ENCODE results near the gene ZIC1. TPM values are rescaled to one million over a fixed set of nuclear protein-coding genes. Genes with fewer than 3 reads are reported as not detected.

ZIC1 gene
- total and polyA plus RNA-seq, 9 of the 15 experiments (the other 6 are each of a cell fraction or from before 2014, with no cell fraction given), result 0.21 to 0.42 TPM; not detected in 7

DNA sequence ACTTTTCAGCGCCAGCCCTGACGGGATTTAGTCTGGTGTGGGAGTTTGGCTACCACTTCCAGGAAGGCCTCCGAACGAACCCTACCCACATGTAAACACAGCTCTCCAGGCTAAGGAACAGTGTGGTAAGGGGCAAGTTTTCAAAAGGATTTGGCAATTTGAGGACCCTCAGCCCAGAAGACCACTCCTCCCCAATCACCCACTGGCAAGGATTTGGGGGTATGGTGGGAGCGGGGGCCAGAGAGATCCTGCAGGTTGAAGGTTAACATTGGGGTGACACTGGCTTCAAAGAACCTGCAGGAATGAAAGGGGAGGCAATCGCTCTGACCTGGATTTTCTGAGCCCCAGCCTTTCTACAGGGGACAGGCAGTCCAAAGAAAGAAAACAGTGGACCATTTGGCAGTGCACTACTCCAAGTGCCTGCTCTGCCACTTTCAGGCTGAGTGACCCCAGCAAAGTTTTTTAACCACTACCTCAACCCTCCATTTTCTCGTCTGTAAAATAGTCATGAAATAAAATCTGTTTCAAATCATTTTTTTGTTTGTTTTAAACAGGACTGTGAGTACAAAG lies 37.3 kb upstream of the ZIC1 start (continued):
- TF ChIP-seq, protein P1, sequence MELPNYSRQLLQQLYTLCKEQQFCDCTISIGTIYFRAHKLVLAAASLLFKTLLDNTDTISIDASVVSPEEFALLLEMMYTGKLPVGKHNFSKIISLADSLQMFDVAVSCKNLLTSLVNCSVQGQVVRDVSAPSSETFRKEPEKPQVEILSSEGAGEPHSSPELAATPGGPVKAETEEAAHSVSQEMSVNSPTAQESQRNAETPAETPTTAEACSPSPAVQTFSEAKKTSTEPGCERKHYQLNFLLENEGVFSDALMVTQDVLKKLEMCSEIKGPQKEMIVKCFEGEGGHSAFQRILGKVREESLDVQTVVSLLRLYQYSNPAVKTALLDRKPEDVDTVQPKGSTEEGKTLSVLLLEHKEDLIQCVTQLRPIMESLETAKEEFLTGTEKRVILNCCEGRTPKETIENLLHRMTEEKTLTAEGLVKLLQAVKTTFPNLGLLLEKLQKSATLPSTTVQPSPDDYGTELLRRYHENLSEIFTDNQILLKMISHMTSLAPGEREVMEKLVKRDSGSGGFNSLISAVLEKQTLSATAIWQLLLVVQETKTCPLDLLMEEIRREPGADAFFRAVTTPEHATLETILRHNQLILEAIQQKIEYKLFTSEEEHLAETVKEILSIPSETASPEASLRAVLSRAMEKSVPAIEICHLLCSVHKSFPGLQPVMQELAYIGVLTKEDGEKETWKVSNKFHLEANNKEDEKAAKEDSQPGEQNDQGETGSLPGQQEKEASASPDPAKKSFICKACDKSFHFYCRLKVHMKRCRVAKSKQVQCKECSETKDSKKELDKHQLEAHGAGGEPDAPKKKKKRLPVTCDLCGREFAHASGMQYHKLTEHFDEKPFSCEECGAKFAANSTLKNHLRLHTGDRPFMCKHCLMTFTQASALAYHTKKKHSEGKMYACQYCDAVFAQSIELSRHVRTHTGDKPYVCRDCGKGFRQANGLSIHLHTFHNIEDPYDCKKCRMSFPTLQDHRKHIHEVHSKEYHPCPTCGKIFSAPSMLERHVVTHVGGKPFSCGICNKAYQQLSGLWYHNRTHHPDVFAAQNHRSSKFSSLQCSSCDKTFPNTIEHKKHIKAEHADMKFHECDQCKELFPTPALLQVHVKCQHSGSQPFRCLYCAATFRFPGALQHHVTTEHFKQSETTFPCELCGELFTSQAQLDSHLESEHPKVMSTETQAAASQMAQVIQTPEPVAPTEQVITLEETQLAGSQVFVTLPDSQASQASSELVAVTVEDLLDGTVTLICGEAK (IDR thresholded peaks at IDR 0.05), result no peak
- TF ChIP-seq, protein P1 (CRISPR knock-in tag; IDR thresholded peaks at IDR 0.05), result no peak
- TF ChIP-seq ZNF589 (CRISPR knock-in tag; IDR thresholded peaks at IDR 0.05; ENCODE audit: low read depth) (no peak), NR2C1 (IDR thresholded peaks at IDR 0.05) (no peak), NR2C1 (tag; IDR thresholded peaks at IDR 0.05) (no peak), SRSF9 (IDR thresholded peaks at IDR 0.05; ENCODE audit: borderline replicate concordance, low read depth, low read length) (no peak), GATAD2B (IDR thresholded peaks at IDR 0.05; ENCODE audit: borderline replicate concordance) (no peak), PHTF2 (CRISPR knock-in tag; IDR thresholded peaks at IDR 0.05) (no peak), ZSCAN32 (CRISPR knock-in tag; IDR thresholded peaks at IDR 0.05) (no peak)
- TF ChIP-seq, protein P2, sequence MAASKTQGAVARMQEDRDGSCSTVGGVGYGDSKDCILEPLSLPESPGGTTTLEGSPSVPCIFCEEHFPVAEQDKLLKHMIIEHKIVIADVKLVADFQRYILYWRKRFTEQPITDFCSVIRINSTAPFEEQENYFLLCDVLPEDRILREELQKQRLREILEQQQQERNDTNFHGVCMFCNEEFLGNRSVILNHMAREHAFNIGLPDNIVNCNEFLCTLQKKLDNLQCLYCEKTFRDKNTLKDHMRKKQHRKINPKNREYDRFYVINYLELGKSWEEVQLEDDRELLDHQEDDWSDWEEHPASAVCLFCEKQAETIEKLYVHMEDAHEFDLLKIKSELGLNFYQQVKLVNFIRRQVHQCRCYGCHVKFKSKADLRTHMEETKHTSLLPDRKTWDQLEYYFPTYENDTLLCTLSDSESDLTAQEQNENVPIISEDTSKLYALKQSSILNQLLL (CRISPR knock-in tag; IDR thresholded peaks at IDR 0.05; ENCODE audit: borderline replicate concordance), result no peak
- TF ChIP-seq, protein P3, sequence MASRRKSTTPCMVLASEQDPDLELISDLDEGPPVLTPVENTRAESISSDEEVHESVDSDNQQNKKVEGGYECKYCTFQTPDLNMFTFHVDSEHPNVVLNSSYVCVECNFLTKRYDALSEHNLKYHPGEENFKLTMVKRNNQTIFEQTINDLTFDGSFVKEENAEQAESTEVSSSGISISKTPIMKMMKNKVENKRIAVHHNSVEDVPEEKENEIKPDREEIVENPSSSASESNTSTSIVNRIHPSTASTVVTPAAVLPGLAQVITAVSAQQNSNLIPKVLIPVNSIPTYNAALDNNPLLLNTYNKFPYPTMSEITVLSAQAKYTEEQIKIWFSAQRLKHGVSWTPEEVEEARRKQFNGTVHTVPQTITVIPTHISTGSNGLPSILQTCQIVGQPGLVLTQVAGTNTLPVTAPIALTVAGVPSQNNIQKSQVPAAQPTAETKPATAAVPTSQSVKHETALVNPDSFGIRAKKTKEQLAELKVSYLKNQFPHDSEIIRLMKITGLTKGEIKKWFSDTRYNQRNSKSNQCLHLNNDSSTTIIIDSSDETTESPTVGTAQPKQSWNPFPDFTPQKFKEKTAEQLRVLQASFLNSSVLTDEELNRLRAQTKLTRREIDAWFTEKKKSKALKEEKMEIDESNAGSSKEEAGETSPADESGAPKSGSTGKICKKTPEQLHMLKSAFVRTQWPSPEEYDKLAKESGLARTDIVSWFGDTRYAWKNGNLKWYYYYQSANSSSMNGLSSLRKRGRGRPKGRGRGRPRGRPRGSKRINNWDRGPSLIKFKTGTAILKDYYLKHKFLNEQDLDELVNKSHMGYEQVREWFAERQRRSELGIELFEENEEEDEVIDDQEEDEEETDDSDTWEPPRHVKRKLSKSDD (conservative IDR thresholded peaks at IDR 0.05; ENCODE audit: low read length), result no peak
- TF ChIP-seq, protein P4, sequence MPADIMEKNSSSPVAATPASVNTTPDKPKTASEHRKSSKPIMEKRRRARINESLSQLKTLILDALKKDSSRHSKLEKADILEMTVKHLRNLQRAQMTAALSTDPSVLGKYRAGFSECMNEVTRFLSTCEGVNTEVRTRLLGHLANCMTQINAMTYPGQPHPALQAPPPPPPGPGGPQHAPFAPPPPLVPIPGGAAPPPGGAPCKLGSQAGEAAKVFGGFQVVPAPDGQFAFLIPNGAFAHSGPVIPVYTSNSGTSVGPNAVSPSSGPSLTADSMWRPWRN (IDR thresholded peaks at IDR 0.05; ENCODE audit: low read depth), result no peak
